ENCODE data around the gene FIG4. TPM values are rescaled to one million over a fixed set of nuclear protein-coding genes. Genes with fewer than 3 reads are reported as not detected.

Gene FIG4
- total RNA-seq, 1 donor = 27.1 TPM

GRCh38 chr6:109747221-109747620, 56.1 kb downstream of the FIG4 start:
- Histone ChIP-seq H3K9me3 (ENCODE audit: low read depth, low read length) (no peaks in the 10 kb centered on the region), H4K20me1 (ENCODE audit: insufficient read depth, low read length) (no peaks in the 10 kb centered on the region), H3K4me2 (ENCODE audit: insufficient read depth, low read length) (no peak overlapping the region), H2AFZ (ENCODE audit: low read length) (no peak overlapping the region), H3K27ac (ENCODE audit: low read depth, low read length) (no peak overlapping the region), H3K4me1 (ENCODE audit: insufficient read depth, low read length) (peaks cover 9% of the 10 kb centered on the region), H3K4me3 (ENCODE audit: insufficient read depth, low read length) (no peak overlapping the region), H3K36me3 (ENCODE audit: insufficient read depth, low read length) (no peaks in the 10 kb centered on the region), H3K27me3 (ENCODE audit: insufficient read depth, low read length) (no peaks in the 10 kb centered on the region), H3K79me2 (ENCODE audit: insufficient read depth, low read length) (no peaks in the 10 kb centered on the region)
- DNase-seq (ENCODE audit: insufficient read length, low spot score, missing footprints) = no peak
- TF ChIP-seq CTCF (IDR thresholded peaks at IDR 0.05; ENCODE audit: extremely low read depth, low read depth, low read length) = no peak

GRCh38 chr6:109759098-109759955, 68.2 kb downstream of the FIG4 start:
- no peak for TF ChIP-seq CTCF (IDR thresholded peaks at IDR 0.05; ENCODE audit: extremely low read depth, low read depth, low read length)
- no peak overlapping the region for H3K4me3 ChIP-seq (ENCODE audit: insufficient read depth, low read length)
- peaks cover 7% of the 10 kb centered on the region for H3K4me1 ChIP-seq (ENCODE audit: insufficient read depth, low read length)
- H2AFZ ChIP-seq (ENCODE audit: low read length) = no peak overlapping the region
- no peaks in the 10 kb centered on the region for H3K27me3 ChIP-seq (ENCODE audit: insufficient read depth, low read length)
- H3K9me3 ChIP-seq (ENCODE audit: low read depth, low read length) = no peaks in the 10 kb centered on the region
- H3K36me3 ChIP-seq (ENCODE audit: insufficient read depth, low read length) = no peaks in the 10 kb centered on the region
- H4K20me1 ChIP-seq (ENCODE audit: insufficient read depth, low read length) = no peaks in the 10 kb centered on the region
- no peaks in the 10 kb centered on the region for H3K79me2 ChIP-seq (ENCODE audit: insufficient read depth, low read length)
- no peak for DNase-seq (ENCODE audit: insufficient read length, low spot score, missing footprints)
- H3K27ac ChIP-seq (ENCODE audit: low read depth, low read length) = no peak overlapping the region
- no peak overlapping the region for H3K4me2 ChIP-seq (ENCODE audit: insufficient read depth, low read length)

DNA sequence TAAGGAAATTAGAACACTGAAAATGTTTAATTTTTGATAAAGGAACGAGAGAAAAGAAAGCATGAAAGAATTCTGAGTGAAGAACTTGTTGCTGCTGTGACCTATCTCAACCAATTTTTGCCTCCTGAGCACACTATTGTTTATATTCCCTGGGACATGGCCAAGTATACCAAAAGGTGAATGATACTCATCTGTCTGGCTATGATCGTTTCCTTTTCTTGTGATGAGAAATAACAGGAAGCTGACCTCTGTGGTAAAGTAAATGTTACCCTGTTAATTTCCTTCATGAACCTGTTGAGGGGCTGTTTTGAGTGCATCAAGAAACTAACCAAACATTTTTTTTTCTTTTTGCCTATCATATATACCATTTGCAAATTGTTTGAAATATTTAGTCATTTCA, 69.1 kb downstream of the FIG4 start:
- no peaks in the 10 kb centered on the region for H3K9me3 ChIP-seq (ENCODE audit: low read depth, low read length)
- peak; percentile 6 for DNase-seq (ENCODE audit: insufficient read length, low spot score, missing footprints)
- H3K4me1 ChIP-seq (ENCODE audit: insufficient read depth, low read length) = peaks cover 7% of the 10 kb centered on the region
- no peaks in the 10 kb centered on the region for H3K79me2 ChIP-seq (ENCODE audit: insufficient read depth, low read length)
- H4K20me1 ChIP-seq (ENCODE audit: insufficient read depth, low read length) = no peaks in the 10 kb centered on the region
- H3K4me3 ChIP-seq (ENCODE audit: insufficient read depth, low read length) = no peak overlapping the region
- no peaks in the 10 kb centered on the region for H3K36me3 ChIP-seq (ENCODE audit: insufficient read depth, low read length)
- H3K27me3 ChIP-seq (ENCODE audit: insufficient read depth, low read length) = no peaks in the 10 kb centered on the region
- no peak overlapping the region for H3K4me2 ChIP-seq (ENCODE audit: insufficient read depth, low read length)
- no peak overlapping the region for H3K27ac ChIP-seq (ENCODE audit: low read depth, low read length)
- no peak overlapping the region for H2AFZ ChIP-seq (ENCODE audit: low read length)
- no peak for TF ChIP-seq CTCF (IDR thresholded peaks at IDR 0.05; ENCODE audit: extremely low read depth, low read depth, low read length)

DNA sequence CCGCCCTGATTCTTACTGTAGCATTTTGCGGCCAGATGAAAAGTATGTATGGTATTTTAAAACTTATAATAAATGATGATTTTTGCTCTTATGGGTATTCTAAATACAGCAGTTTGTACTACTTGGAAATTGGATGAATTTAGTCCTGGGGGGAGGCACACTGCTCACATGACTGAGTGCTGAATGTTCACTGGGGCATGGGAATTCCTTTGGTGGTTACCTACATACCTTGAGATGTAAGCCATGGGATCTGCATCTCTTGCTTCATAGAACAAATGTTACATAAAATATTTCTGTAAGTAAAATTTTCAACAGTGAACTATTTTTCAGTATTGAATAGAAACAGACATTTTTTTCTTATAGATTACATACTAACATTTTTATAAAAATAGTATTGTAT, 71.1 kb downstream of the FIG4 start:
- DNase-seq (ENCODE audit: insufficient read length, low spot score, missing footprints) = no peak
- Histone ChIP-seq H3K4me1 (ENCODE audit: insufficient read depth, low read length) (peaks cover 7% of the 10 kb centered on the region), H3K4me3 (ENCODE audit: insufficient read depth, low read length) (no peak overlapping the region), H3K9me3 (ENCODE audit: low read depth, low read length) (no peaks in the 10 kb centered on the region), H2AFZ (ENCODE audit: low read length) (no peak overlapping the region), H3K27me3 (ENCODE audit: insufficient read depth, low read length) (no peaks in the 10 kb centered on the region), H3K27ac (ENCODE audit: low read depth, low read length) (no peak overlapping the region), H3K79me2 (ENCODE audit: insufficient read depth, low read length) (no peaks in the 10 kb centered on the region), H4K20me1 (ENCODE audit: insufficient read depth, low read length) (no peaks in the 10 kb centered on the region), H3K36me3 (ENCODE audit: insufficient read depth, low read length) (no peaks in the 10 kb centered on the region), H3K4me2 (ENCODE audit: insufficient read depth, low read length) (no peak overlapping the region)
- TF ChIP-seq CTCF (IDR thresholded peaks at IDR 0.05; ENCODE audit: extremely low read depth, low read depth, low read length) = no peak
